Endothelial cell of umbilical vein (primary cell): ENCODE data around the gene MGAT5B. TPM values are rescaled to one million over a fixed set of nuclear protein-coding genes. Genes with fewer than 3 reads are reported as not detected.

Experiments used
- BruUV-seq: library from RNA; stranded (reverse); fragments of 400-500 nt; replicated peaks from 2 replicates; lab custom pipeline; 2021; lab: Mats Ljungman, UMichigan
- CTCF ChIA-PET: fragments of 300-600, 350-600 bp; sonication (Branson Sonifier 250); formaldehyde crosslinking; loops from one replicate; lab custom pipeline; 2021; ENCODE audit warnings: antibody characterized with exemption, inconsistent platforms; lab: Charles Lee
- POLR2A ChIA-PET: fragments of 300-600, 350-600 bp; sonication (Branson Sonifier 250); formaldehyde crosslinking; loops from one replicate; lab custom pipeline; 2021; ENCODE audit warnings: antibody characterized with exemption, inconsistent platforms; lab: Charles Lee
- DNase-seq: peaks from one replicate; pipeline ENCODE4 v3.0.0-alpha.2; 2011; ENCODE audit warnings: low read depth, low spot score
- FAIRE-seq: peaks from 2 replicates; lab custom pipeline; 2011; peaks lifted over from hg19 to GRCh38; lab: Jason Lieb, UNC
- H2AFZ ChIP-seq: 2 replicates; pipeline ENCODE4 v1.6.0; 2012; ENCODE audit warnings: low read depth, low read length, control low read depth, inconsistent platforms
- H3K27ac ChIP-seq: 2 replicates; pipeline ENCODE4 v1.5.1; 2011; ENCODE audit warnings: low read depth, mild to moderate bottlenecking, control low read depth, low read length, moderate library complexity; ENCODE audit not compliant: insufficient read depth
- H3K27me3 ChIP-seq, 2 experiments: 2 replicates each; pipeline versions ENCODE4 v1.6.0 to v1.6.1; 2011; ENCODE audit warnings: low read length in 2 of 2, mixed read lengths in 1 of 2; ENCODE audit not compliant: control insufficient read depth in 2 of 2, insufficient read depth in 2 of 2
- H3K36me3 ChIP-seq, 2 experiments: 2 replicates in 1 of 2; 3 replicates in 1 of 2; pipeline ENCODE4 v1.5.1; 2011; ENCODE audit warnings: low read length in 2 of 2, mild to moderate bottlenecking in 1 of 2, moderate library complexity in 1 of 2; ENCODE audit not compliant: control insufficient read depth in 2 of 2, insufficient read depth in 2 of 2; ENCODE audit errors: extremely low read depth in 1 of 2
- H3K4me1 ChIP-seq: 3 replicates; pipeline ENCODE4 v1.5.1; 2011; ENCODE audit warnings: mild to moderate bottlenecking, low read length; ENCODE audit not compliant: control insufficient read depth, insufficient read depth; ENCODE audit errors: extremely low read depth
- H3K4me2 ChIP-seq: 2 replicates; pipeline ENCODE4 v1.6.1; 2011; ENCODE audit warnings: low read length, control low read depth, mixed read lengths; ENCODE audit not compliant: insufficient read depth
- H3K4me3 ChIP-seq, 3 experiments: fragments of 200-600 bp in 1 of 3; sonication (generic), shearing (Covaris generic) in 1 of 3; replicated peaks in 1 of 3; 2 replicates each; pipeline ENCODE4 v1.5.1; 2011 to 2016; ENCODE audit warnings: control low read depth in 3 of 3, low read length in 3 of 3, mild to moderate bottlenecking in 2 of 3, inconsistent platforms in 1 of 3, low read depth in 1 of 3, moderate library complexity in 1 of 3; ENCODE audit not compliant: insufficient read depth in 1 of 3
- H3K79me2 ChIP-seq: 2 replicates; pipeline ENCODE4 v1.6.0; 2012; ENCODE audit warnings: low read length, inconsistent platforms; ENCODE audit not compliant: control insufficient read depth, insufficient read depth
- H3K9ac ChIP-seq: replicated peaks from 2 replicates; pipeline ENCODE3; 2011; ENCODE audit warnings: low read length, control low read depth; ENCODE audit not compliant: insufficient read depth; ENCODE audit errors: extremely low read depth
- H3K9me1 ChIP-seq: replicated peaks from 3 replicates; pipeline ENCODE4 v1.6.0; 2011; ENCODE audit warnings: mild to moderate bottlenecking, low read length; ENCODE audit not compliant: control insufficient read depth, insufficient read depth; ENCODE audit errors: extremely low read depth
- H3K9me3 ChIP-seq: replicated peaks from 2 replicates; pipeline ENCODE4 v1.5.1; 2012; ENCODE audit warnings: low read length, inconsistent platforms; ENCODE audit not compliant: control insufficient read depth, insufficient read depth
- H4K20me1 ChIP-seq: replicated peaks from 2 replicates; pipeline ENCODE3; 2011; ENCODE audit warnings: mild to moderate bottlenecking, low read length; ENCODE audit not compliant: control insufficient read depth, insufficient read depth; ENCODE audit errors: extremely low read depth
- EZH2 ChIP-seq: IDR thresholded peaks from 2 replicates; pipeline ENCODE4 v1.6.1; 2012; ENCODE audit warnings: borderline replicate concordance, low read depth, mild to moderate bottlenecking, moderate library complexity, low read length, inconsistent platforms; ENCODE audit not compliant: severe bottlenecking
- FOS ChIP-seq: IDR thresholded peaks from 2 replicates; pipeline ENCODE4 v1.6.1; 2011; ENCODE audit warnings: mild to moderate bottlenecking, low read length, moderate library complexity, borderline replicate concordance; ENCODE audit not compliant: insufficient read depth
- GATA2 ChIP-seq: IDR thresholded peaks from 2 replicates; pipeline ENCODE4 v1.7.0; 2011; ENCODE audit warnings: low read depth, mild to moderate bottlenecking, moderate library complexity, mixed read lengths, low read length; ENCODE audit not compliant: insufficient read length, insufficient read depth
- JUN ChIP-seq: IDR thresholded peaks from 2 replicates; pipeline ENCODE4 v1.6.1; 2011; ENCODE audit warnings: borderline replicate concordance, low read depth; ENCODE audit not compliant: insufficient read length, insufficient read depth
- MYC ChIP-seq: IDR thresholded peaks from one replicate; pipeline ENCODE4 v1.6.1; 2011; ENCODE audit warnings: mild to moderate bottlenecking, low read depth, low read length
- POLR2A ChIP-seq: IDR thresholded peaks from 2 replicates; pipeline ENCODE4 v1.6.1; 2012; ENCODE audit warnings: low read depth, mild to moderate bottlenecking, control low read depth, low read length
- POLR2AphosphoS5 ChIP-seq: IDR thresholded peaks from 2 replicates; pipeline ENCODE4 v1.6.1; 2012; ENCODE audit warnings: low read depth, mild to moderate bottlenecking, control low read depth, low read length, moderate library complexity; ENCODE audit not compliant: insufficient read depth
- dilution Hi-C: fragments of 300-500 bp; cut with MboI; formaldehyde crosslinking; loops from one replicate; pipeline ENCODE4 v1.15.0; 2019; ENCODE audit warnings: low sequenced_read_pairs; ENCODE audit not compliant: extremely low pct_ligation_motif_present
- intact Hi-C: fragments of 100-400 bp; cut with micrococcal nuclease; formaldehyde crosslinking; loops from one replicate; pipeline ENCODE4 v1.10.0; 2022
- polyA plus RNA-seq, 4 experiments: library from polyadenylated mRNA; depleted of rRNA in 3 of 4; stranded (reverse) in 3 of 4; unstranded in 1 of 4; fragments of >200 nt; gene quantifications; 2 replicates each; pipeline versions ENCODE4 v1.2.1 to v1.2.3, GENCODE V29; 2011 to 2012; ENCODE audit warnings: missing spikeins in 1 of 4
- total RNA-seq: library from RNA; stranded (reverse); gene quantifications from 2 replicates; pipeline ENCODE4 v1.2.3, GENCODE V29; 2021
- TF ChIP-seq, protein P1 (sequence below): IDR thresholded peaks from 2 replicates; pipeline ENCODE4 v1.6.1; 2011; ENCODE audit not compliant: insufficient read depth, insufficient read length
- TF ChIP-seq, protein P2 (sequence below), 2 donors: IDR thresholded peaks; 1 replicate in 1 of 2; 2 replicates in 1 of 2; pipeline ENCODE4 v1.5.1; 2011; ENCODE audit warnings: low read length in 2 of 2, mild to moderate bottlenecking in 2 of 2, moderate library complexity in 2 of 2, control low read depth in 1 of 2, inconsistent platforms in 1 of 2, low read depth in 1 of 2; ENCODE audit not compliant: insufficient read depth in 1 of 2; ENCODE audit errors: extremely low read depth in 1 of 2

The MGAT5B gene
- total and polyA plus RNA-seq, 2 donors (not counting 3 experiments of a cell fraction or from before 2014, with no cell fraction given): 1.7 to 2.1 TPM

DNA sequence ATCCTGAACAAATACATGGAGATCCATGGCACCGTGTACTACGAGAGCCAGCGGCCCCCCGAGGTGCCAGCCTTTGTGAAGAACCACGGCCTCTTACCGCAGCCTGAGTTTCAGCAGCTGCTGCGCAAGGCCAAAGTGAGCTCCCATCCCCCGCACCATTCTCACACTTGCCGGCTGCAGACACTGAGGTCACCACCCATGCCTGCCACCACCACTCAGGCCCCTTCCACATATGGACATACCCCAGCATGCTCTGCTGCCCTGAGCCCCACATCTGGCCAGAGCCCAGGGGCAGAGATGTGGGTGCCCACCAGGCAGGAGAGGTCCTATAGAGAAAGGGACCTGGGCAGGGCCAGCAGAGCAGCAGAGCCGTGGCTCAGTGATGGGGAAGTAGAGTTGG lies 69.8 kb downstream of the MGAT5B start:
- Histone ChIP-seq H3K79me2 (no peaks in the 10 kb centered on the region), H3K27me3 (no peaks in the 10 kb centered on the region), H3K27ac (no peak overlapping the region), H3K4me3 (no peak overlapping the region), H3K9ac (no peak overlapping the region), H2AFZ (no peak overlapping the region), H3K9me3 (no peaks in the 10 kb centered on the region), H3K4me1 (no peaks in the 10 kb centered on the region), H3K9me1 (no peaks in the 10 kb centered on the region), H3K36me3 (no peaks in the 10 kb centered on the region), H3K4me2 (no peak overlapping the region), H4K20me1 (no peaks in the 10 kb centered on the region)
- dilution Hi-C loops: no loop called here
- DNase-seq (no peak), FAIRE-seq (no peak)
- intact Hi-C loops: no loop called here
- ChIA-PET CTCF (interaction anchor here (2.5 kb wide), 1 partner anchor 70 kb away, joined by 18 read pairs; the partner anchor contains the start of gene MGAT5B), POLR2A (interaction anchor here (0.9 kb wide), 1 partner anchor 94 kb away, joined by 3 read pairs; no protein-coding TSS in a partner anchor)
- TF ChIP-seq POLR2AphosphoS5: no peak
- TF ChIP-seq, protein P1, sequence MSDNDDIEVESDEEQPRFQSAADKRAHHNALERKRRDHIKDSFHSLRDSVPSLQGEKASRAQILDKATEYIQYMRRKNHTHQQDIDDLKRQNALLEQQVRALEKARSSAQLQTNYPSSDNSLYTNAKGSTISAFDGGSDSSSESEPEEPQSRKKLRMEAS: no peak
- no peak for TF ChIP-seq JUN
- TF ChIP-seq FOS: no peak
- TF ChIP-seq GATA2: no peak
- TF ChIP-seq EZH2: no peak
- TF ChIP-seq POLR2A: no peak
- TF ChIP-seq, protein P2, sequence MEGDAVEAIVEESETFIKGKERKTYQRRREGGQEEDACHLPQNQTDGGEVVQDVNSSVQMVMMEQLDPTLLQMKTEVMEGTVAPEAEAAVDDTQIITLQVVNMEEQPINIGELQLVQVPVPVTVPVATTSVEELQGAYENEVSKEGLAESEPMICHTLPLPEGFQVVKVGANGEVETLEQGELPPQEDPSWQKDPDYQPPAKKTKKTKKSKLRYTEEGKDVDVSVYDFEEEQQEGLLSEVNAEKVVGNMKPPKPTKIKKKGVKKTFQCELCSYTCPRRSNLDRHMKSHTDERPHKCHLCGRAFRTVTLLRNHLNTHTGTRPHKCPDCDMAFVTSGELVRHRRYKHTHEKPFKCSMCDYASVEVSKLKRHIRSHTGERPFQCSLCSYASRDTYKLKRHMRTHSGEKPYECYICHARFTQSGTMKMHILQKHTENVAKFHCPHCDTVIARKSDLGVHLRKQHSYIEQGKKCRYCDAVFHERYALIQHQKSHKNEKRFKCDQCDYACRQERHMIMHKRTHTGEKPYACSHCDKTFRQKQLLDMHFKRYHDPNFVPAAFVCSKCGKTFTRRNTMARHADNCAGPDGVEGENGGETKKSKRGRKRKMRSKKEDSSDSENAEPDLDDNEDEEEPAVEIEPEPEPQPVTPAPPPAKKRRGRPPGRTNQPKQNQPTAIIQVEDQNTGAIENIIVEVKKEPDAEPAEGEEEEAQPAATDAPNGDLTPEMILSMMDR (IDR thresholded peaks at IDR 0.05; ENCODE audit: extremely low read depth in 1 of 2, insufficient read depth in 1 of 2, low read depth in 1 of 2, low read length in 2 of 2): no peak
- no peak for TF ChIP-seq MYC
- no TSS peak for BruUV-seq
